G401 (cell line): Measurements from ENCODE around the gene PLCZ1. TPM values are rescaled to one million over a fixed set of nuclear protein-coding genes. Genes with fewer than 3 reads are reported as not detected.
"Not testable (repeated sequence)": the region's sequence is repeated elsewhere in the genome, so short reads cannot be mapped to it uniquely, and the experiment has no call there.

ENCODE experiments used
- DNase-seq: peaks from one replicate; pipeline ENCODE4 v3.0.0-alpha.2; 2015; ENCODE audit warnings: low spot score
- in situ Hi-C: cut with HindIII; loops from 2 replicates; pipeline ENCODE4 v1.10.0; 2016; ENCODE audit warnings: low sequenced_read_pairs, mixed read lengths
- total RNA-seq: library from RNA; depleted of rRNA; stranded (reverse); fragments of >200 nt; shearing (Covaris generic); gene quantifications from 2 replicates; pipeline ENCODE4 v1.2.3, GENCODE V29; 2014

Gene PLCZ1
- total RNA-seq, 1 experiment from 2014 or later: not detected

DNA sequence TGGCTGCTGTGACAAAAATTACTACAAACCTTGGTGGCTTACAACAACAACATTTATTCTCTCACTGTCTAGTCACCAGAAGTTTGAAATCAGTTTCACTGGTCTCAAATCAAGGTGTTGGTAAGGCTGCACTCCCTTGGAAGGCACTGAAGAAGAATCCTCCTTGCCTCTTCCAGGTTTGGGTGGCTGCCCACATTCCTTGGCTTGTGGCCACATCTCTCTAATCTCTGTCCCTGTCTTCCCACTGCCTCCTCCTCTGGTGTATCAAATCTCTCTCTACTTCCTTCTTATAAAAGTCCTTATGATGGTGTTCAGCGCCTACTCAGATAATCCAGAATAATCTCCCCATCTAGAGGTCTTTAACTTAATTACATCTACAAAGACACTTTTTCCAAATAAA, 31.0 kb downstream of the PLCZ1 start:
- in situ Hi-C loops: no loop called here
- DNase-seq: no peak

DNA sequence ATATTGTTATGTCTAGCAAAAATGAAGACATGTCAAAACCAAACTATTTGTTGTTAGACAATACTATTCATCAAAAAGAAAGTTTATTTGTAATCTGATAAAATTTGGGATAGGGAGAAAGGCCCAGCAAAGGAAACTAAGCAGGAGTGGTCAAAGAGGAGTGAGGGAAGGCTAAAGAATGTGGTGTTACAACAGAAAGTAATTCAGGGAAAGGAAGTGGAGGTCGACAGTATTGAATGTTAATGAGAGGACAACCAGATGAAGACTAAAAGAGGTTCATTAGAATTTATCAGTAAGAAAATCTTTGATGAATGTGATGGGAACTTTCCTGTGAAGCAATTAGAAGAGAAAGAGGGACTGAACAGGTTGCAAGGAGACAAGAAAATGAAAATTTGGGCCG, 33.9 kb downstream of the PLCZ1 start:
- no peak for DNase-seq
- in situ Hi-C loops: no loop called here

DNA sequence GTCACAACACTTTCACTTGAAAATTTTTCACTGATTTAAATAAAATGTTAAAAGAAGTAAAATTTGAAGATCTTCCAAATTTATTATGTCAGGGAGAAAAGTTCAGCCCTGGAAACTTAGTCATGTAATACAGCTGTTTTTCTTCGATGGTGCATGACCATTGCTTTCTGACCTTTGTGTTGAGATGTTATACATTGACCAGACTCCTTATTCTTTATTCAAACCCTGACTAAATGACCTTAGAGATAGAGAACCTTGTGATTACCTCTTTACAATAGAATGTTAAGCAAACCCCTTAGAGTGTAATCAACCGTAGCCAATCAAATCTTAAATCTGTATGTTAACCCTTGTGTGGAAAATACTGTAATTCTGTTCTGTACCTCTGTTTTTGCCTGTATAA, 34.5 kb downstream of the PLCZ1 start:
- in situ Hi-C loops: no loop called here
- DNase-seq: no peak

DNA sequence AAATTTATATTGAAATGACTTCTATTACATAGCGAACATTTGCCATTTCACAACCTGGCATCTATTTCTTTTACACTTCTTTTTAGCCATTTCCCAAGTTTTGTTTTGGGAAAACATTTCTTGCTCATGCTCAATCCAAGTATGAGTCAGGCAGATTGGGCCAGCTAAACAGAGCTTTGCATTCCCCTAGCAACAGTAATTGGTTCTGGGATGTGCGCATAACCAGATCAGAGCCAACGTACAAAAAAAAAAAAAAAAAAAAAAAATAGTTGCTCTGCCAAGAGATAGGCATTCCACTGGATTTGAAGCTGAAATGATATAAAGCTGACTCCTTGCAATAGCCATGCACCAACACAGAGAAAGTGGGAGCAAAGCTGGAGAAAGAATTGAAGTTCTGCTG, 37.5 kb downstream of the PLCZ1 start:
- in situ Hi-C loops: no loop called here
- no peak for DNase-seq

DNA sequence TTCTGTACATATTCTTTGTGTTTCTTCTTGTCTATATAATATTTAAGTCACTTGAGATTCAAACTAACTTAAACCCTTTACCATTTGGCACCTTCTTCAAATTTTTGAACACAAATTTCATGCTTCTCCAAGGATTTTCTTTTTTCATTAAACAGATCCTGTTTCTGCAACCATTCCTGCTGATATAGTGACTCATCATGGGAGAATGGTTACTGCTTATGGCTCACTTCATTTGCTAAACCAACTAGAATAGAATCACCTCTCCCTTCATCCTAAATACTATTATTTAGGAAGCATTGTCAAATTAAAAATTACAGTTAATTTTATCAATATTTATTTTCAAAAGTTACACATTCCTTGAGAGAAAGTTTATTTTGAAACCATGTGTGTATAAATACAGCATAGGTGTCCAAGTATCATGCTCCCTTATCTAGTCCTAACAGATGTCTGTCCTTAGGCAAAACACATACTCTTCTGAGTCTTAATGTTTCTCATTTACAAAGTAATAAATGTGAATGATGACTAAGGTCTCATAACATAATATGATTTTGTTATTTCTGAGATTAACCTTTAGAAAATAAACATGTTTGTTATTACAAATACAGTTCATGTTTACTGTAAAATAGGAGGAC, 40.7 kb downstream of the PLCZ1 start:
- in situ Hi-C loops: no loop called here
- no peak for DNase-seq

DNA sequence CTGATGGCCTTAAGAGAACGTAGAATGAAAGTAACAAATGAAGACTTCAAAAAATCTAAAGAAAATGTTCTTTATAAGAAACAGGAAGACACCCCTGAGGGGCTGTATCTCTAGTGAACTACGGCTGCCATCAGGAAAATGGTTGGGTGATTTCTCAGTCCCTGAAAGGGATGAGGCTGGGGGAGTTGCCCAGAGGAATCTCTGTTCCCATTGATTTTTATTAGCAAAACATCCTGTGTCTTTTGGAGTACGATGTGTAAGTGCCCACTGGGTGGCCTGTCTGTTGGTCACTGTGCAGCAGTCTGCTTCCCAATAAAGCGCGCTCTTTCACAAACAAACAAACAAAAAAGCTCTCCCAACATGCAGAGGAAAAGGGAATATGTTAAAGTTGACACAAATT, 43.8 kb downstream of the PLCZ1 start:
- DNase-seq, in situ Hi-C loops: not testable (repeated sequence)

DNA sequence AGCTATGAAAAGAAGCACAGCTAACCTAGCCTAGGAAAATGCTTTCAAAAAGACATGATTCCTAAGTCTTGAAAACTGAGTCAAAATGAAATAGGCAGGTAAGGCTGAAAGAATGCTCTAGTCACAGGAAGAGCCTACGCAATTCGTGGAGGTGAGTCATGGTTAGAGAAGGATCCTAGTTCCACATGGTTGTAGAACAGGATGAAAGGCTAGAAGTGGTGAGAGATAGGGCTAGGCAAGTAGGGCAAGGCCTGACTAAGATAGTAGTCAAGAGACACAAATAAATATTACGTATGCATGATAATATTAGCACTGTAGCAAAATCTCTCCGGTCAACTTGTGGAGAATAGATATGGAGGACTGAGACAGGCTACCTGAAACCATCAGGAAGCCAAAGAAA, 47.2 kb downstream of the PLCZ1 start:
- in situ Hi-C loops: no loop called here

DNA sequence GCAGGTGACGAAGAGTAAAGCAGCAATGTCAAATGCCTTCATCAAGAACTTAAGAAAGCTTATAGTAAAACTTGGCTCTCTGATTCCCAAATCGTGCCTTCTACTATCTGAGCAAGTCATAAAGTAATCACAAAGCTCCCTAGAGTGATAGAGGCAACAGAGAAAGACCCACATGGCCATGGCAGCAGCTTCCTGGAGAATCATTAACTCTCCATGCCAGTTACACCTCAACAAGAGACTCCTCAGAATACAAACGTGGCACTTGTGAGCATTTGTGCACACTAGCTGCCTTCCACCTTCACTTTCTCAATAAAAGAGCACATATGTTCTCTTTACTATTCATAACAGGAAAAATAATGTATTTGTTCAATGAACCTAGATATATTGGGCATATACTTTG, 48.0 kb downstream of the PLCZ1 start:
- DNase-seq: no peak
- in situ Hi-C loops: no loop called here

More for the DNA sequence above, 47.2 kb downstream of the PLCZ1 start:
- no peak for DNase-seq

DNA sequence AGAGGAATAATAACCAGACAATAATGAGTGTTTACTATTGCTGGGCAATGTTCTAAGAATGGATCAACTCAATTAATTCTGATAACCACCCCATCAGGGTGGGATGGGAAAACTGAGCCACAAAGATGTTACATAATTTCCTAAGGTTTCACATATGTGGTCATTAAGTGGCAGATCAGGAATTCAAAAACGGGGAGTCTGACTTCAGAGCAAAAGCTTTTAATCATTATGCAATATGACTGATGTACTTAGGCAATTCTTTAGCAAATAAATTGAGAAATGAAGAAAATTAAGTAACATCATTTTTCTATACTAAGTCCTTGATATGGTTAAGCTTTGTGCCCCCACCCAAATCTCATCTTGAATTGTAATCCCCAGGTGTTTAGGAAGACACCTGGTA, 53.4 kb downstream of the PLCZ1 start:
- DNase-seq: no peak
- in situ Hi-C loops: no loop called here

DNA sequence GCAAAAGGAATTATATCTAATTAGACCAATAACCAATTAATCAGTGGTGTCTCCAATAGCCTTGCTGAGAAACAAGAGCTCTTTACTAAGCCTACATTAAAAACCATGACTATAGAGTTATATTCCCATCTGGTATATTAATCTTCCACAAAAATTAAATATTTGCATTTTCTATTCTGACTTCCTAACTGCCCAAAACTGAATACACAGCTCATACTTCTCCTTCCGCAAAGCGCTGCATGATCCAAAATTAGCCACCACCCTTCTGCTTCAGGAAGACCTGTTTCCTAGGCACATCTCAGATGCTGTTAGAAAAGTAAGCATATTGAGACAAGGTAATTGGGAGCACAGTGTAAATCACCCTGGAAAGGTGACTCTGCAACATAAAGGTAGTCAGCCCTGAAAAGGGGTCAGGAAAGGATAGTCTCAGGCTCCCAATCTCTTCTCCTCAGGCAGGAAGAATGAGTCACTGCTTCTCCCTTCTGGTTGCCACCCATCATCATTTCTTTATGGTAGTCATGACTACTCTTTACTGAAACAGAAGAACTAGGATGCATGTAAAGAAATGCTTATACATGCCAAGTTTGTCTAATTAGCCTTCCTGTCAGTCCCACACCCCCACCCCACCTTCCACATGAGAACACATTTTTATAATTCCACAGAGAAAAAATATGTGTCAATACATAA, 54.3 kb downstream of the PLCZ1 start:
- in situ Hi-C loops: no loop called here
- no peak for DNase-seq

DNA sequence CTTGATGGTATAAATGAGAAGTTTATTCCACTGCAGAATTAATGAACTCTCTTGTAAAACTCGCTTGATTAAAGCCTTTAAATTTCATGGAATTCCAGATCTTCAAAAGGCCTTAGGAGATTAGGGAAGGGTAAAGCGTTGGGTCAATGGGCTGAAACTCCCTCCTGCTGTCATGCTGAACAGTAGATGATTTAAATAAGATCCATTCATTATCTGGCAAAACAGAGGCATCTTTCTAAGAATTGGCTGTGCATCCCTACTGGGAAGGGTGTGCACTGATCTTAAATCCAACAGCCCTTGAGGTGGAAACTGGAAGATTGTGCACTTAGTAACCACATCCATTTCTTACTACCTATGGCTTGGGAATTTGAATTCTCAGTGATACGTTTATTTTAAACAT, 56.0 kb downstream of the PLCZ1 start:
- no peak for DNase-seq
- in situ Hi-C loops: no loop called here

DNA sequence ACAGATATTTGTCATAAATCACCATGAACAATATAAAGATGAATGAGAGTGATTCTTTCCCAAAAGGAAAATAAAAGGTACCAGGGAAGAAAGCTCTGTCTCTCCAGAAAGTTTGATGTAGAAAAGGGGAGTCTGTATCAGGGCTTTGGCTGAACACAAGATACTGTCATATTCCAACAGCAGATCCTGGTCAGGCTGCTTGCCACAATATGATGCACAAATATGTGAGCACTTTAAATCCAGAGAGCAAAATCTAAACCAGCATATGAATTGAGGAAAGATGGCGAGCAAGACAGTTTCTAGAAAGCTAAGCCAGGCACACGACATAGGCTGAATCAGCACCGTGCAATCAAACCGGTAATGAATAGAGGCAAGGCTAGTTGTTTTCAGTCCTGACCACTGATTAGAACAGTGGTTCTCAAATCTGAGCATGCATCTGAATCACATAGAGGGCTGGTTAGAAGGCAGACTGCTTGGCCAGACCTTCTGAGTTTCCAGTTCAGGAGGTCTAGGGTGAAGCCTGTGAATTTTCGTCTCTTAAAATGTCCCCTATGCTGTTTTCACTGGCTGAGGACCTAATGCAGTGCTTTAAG, 60.7 kb downstream of the PLCZ1 start:
- DNase-seq: no peak
- in situ Hi-C loops: no loop called here

DNA sequence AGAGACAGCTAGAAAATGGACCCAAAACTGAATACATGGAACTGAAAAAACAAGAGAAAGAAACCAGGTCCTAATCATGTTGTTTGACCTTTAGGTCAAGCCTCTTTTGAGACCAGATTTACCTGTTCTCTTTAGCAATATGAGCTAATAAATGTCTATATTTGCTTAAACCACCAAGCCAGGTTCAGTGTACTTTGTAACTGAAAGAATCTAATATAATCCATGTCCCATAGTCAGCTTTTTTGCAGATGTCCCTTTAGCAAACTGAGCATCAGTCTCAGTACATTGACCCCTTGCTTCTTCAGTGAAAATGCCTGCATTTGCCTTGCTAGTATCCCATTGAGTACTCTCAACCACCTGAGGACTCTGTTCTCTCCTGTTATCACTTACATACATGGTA, 61.7 kb downstream of the PLCZ1 start:
- no peak for DNase-seq
- in situ Hi-C loops: no loop called here

DNA sequence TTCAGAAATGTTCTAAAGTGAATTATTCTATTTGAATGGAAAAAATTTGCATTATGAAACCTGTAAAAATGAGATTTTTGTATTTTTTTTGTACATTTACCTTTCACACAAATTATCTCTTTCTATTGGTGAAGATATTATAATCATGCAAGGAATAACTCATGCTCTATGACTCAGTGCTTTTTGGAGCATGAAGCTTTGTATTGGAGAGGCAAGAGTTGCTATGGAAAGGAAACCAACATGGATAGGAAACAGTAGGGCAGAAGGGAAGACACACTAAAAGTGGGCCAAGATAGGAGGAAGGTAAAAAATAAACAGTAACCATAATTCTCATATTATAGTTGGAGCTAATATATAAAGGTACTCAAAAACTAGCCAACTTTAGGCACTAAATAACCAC, 79.0 kb downstream of the PLCZ1 start:
- in situ Hi-C loops: no loop called here
- no peak for DNase-seq

DNA sequence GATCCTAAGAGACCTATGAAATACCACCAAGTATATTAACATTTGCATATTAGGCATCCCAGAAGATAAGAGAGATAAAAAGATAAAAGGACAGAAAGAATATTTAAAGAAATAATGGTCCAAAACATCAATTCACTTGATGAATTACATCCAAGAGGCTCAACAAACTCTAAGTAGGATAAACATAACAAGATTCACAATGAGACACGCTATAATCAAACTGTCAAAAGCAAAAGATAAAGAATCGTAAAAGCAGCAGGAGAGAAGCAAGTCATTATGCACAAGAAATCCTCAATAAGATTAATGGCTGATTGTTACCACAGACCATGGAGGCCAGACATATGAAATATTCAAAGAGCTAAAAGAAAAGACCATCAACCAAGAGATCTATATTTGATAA, 79.6 kb downstream of the PLCZ1 start:
- no peak for DNase-seq
- in situ Hi-C loops: no loop called here

DNA sequence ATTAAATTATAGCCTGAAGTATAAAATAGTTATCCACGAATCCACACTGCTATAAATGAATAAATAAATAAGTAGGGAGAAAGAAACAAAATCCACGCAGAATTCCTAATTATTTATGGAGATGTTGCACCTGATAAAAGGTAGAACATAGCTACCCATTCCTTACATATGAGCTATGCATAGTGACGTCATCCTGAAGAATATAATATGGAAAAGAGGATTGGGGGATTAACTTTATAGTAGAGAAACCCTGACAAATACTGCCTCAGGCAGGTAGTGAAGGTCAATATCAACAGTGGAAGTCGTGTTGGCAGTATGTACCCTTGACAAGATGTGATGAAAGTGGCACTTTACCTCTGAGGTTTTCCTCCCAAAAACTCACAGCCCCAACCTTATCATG, 82.5 kb downstream of the PLCZ1 start:
- in situ Hi-C loops: no loop called here
- no peak for DNase-seq

DNA sequence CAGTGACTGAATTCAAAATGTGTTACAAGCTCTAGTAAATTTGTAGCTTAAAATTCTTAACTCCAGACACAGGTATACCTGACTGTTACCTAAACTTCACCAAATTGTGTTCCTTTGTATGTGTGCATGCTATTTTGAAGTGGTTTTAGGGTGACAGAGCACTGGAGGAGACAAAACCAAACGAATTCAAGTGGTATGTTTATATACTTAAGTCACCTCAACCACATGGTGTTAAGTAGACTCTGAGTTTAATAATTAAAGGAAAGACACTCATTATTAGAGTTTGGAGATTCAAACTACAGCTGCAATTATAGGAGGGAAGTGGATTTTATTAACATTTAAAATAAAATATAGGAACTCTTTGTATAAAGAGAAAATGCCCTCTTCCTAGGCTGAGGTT, 84.3 kb downstream of the PLCZ1 start:
- no peak for DNase-seq
- in situ Hi-C loops: no loop called here

DNA sequence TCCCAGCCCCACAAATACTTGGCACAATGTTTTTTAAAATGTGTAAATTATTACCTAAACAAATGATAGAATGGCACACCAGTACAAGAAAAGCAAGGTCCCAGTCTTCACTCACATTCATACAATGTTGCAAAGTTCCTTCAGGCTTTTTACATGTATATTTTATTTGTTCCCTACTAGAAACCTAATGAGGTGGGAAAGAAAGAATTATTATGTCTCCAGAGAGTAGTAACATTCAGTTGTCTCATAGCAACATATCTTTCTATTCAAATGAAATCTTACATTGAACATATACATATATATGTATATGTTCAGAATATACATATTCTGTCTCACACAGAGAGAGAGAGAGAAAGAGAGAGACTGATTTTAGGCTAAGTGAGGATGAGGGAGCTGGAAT, 85.2 kb downstream of the PLCZ1 start:
- DNase-seq: no peak
- in situ Hi-C loops: no loop called here

DNA sequence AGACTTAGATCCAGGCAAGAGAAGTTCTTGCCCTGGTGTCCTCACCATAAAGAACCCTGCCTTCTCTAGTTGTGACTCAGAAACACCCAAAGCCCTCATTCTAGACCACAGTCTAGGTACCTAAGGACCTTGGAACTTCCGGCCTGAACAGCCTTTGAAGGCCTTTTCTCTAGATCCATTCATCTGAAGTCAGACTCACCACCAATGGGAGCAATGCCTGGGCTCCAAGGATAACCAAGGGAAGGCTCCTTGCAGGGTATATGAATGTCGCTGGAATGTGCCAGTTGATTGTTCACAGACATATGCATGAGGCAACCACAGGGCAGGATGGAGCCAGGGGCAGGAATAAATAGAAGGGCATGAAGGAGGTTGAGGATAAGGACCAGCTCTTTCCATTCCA, 86.3 kb downstream of the PLCZ1 start:
- in situ Hi-C loops: no loop called here
- DNase-seq: no peak

DNA sequence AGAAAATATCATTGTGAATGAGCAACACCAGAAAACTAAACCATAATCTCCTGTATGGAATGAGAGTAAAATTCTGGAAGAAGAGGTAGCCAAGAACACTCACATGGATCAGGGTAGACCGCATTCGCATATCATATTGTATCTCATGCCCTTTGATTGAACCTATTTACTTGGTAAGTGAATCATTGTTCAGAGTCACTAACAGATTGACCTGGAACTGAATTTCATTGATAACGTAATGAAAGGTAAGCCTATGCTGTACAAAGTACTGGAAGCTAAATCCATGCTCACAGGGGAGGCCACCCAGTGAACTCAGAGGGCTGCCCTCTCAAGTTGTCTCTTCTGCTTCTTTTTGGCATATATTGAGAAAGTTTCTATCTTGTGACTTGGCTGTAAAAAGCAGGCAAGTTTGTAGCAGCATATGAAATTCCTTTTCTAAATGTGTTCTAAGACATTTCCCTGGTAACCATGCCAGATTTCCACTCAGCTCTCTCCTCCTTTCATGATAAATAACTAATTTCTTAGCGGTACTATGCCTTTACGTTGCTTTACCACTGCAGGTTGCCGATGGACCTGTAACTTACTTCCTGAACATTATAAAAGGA, 91.4 kb downstream of the PLCZ1 start:
- in situ Hi-C loops: no loop called here
- DNase-seq: no peak

DNA sequence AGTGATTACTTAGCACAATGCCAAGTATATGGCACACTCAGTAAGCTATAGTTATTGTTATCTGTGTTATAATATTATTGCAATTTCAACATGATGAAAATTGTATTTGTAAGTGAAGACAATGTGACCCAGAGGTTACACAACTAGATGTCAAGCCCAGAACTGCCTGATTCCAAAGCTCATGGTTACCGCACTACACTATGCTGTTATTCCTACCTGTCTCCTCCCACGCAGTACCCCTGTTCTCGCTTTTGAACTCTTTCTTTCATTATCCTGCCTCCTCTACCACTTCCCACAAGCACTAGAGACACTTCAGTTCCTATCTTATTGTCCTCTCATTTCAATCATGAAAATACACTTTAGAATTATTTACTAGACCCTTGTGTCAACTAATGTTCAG, 93.2 kb downstream of the PLCZ1 start:
- in situ Hi-C loops: no loop called here
- DNase-seq: no peak
